Mammary epithelial cell (primary cell): ENCODE results near the gene CTSE.

Experiments used
- EZH2 ChIP-seq: IDR thresholded peaks from 2 replicates; pipeline ENCODE4 v1.6.1; 2012; ENCODE audit warnings: low read length, inconsistent platforms, borderline replicate concordance
- TF ChIP-seq, protein P1 (sequence below), 2 donors: IDR thresholded peaks in 1 of 2; conservative IDR thresholded peaks in 1 of 2; 2 replicates each; pipeline ENCODE4 v1.5.1; 2011 to 2012; ENCODE audit warnings: inconsistent platforms in 2 of 2, low read length in 2 of 2, mild to moderate bottlenecking in 2 of 2, control low read depth in 1 of 2, low read depth in 1 of 2; ENCODE audit not compliant: insufficient read depth in 1 of 2; ENCODE audit errors: extremely low read depth in 1 of 2

DNA sequence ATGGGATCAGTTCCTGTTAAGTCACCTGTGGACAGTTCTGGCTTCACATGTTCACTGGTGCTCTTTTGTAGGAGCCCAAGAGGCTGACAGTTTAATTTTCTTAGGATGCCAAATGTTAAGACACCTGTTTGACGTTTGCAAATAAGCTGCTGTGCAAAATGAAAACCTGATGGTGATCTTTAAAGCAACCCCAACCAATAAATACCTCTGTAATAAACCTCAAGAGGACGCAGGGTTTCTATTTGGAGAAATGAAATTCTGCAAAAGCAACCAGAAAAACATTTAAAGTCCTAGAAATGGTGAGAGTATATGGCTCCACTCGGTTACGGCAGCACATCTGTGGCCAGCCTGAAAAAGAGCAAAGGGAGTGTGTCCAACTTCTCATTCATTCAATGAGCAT is 23.6 kb upstream of the CTSE start:
- TF ChIP-seq, protein P1, sequence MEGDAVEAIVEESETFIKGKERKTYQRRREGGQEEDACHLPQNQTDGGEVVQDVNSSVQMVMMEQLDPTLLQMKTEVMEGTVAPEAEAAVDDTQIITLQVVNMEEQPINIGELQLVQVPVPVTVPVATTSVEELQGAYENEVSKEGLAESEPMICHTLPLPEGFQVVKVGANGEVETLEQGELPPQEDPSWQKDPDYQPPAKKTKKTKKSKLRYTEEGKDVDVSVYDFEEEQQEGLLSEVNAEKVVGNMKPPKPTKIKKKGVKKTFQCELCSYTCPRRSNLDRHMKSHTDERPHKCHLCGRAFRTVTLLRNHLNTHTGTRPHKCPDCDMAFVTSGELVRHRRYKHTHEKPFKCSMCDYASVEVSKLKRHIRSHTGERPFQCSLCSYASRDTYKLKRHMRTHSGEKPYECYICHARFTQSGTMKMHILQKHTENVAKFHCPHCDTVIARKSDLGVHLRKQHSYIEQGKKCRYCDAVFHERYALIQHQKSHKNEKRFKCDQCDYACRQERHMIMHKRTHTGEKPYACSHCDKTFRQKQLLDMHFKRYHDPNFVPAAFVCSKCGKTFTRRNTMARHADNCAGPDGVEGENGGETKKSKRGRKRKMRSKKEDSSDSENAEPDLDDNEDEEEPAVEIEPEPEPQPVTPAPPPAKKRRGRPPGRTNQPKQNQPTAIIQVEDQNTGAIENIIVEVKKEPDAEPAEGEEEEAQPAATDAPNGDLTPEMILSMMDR (conservative IDR thresholded peaks at IDR 0.05 in 1 of 2, IDR thresholded peaks at IDR 0.05 in 1 of 2; ENCODE audit: extremely low read depth in 1 of 2, insufficient read depth in 1 of 2, low read depth in 1 of 2, low read length in 2 of 2), result no peak
- no peak for TF ChIP-seq EZH2
